PC-9 (cell line): ENCODE data around the gene ZGLP1.

Source experiments
- CTCF ChIP-seq: fragments of 200-600 bp; sonication (generic); conservative IDR thresholded peaks from 2 replicates; pipeline ENCODE4 v1.6.1; 2017; ENCODE audit warnings: mixed run types, antibody characterized with exemption, mild to moderate bottlenecking, moderate library complexity
- EZH2 ChIP-seq: fragments of 200-600 bp; sonication (generic); IDR thresholded peaks from 2 replicates; pipeline ENCODE4 v1.8.0; 2017; ENCODE audit warnings: antibody characterized with exemption, low read depth

GRCh38 chr19:10338940-10339339 is 29.3 kb upstream of the ZGLP1 start:
- TF ChIP-seq CTCF: no peak
- TF ChIP-seq EZH2: no peak
